ENCODE measurements around the gene OVCH1.
A peak's percentile ranks its signal among the peaks of the same experiment; 100 is the strongest.
"Not testable (repeated sequence)": the region's sequence is repeated elsewhere in the genome, so short reads cannot be mapped to it uniquely, and the experiment has no call there.

The OVCH1 gene

GRCh38 chr12:29402437-29402836 is 95.0 kb downstream of the OVCH1 start:
- H3K27ac ChIP-seq (ENCODE audit: low read length): no peak overlapping the region
- H3K36me3 ChIP-seq (ENCODE audit: insufficient read depth, low read depth, low read length): no peaks in the 10 kb centered on the region
- no peaks in the 10 kb centered on the region for H3K9me3 ChIP-seq (ENCODE audit: insufficient read depth, low read depth, low read length)
- no peaks in the 10 kb centered on the region for H3K4me1 ChIP-seq (ENCODE audit: insufficient read depth, low read length)
- H3K4me3 ChIP-seq (ENCODE audit: low read length): no peak overlapping the region
- no peaks in the 10 kb centered on the region for H3K27me3 ChIP-seq (ENCODE audit: insufficient read depth, low read length)
- no peak overlapping the region for H3K9ac ChIP-seq (ENCODE audit: low read depth, low read length)

- H3K9me3 ChIP-seq (ENCODE audit: insufficient read depth, low read depth, low read length): no peaks in the 10 kb centered on the region
- H3K27ac ChIP-seq (ENCODE audit: low read length): no peak overlapping the region
- H3K4me1 ChIP-seq (ENCODE audit: insufficient read depth, low read length): no peaks in the 10 kb centered on the region
- no peaks in the 10 kb centered on the region for H3K36me3 ChIP-seq (ENCODE audit: insufficient read depth, low read depth, low read length)
- H3K4me3 ChIP-seq (ENCODE audit: low read length): no peak overlapping the region
- H3K27me3 ChIP-seq (ENCODE audit: insufficient read depth, low read length): no peaks in the 10 kb centered on the region
- no peak overlapping the region for H3K9ac ChIP-seq (ENCODE audit: low read depth, low read length)
These were observed 99.0 kb downstream of the OVCH1 start for GRCh38 chr12:29398495-29398894.

GRCh38 chr12:29396774-29397173 is 100.7 kb downstream of the OVCH1 start:
- Histone ChIP-seq H3K9ac (ENCODE audit: low read depth, low read length) (no peak overlapping the region), H3K4me3 (ENCODE audit: low read length) (no peak overlapping the region), H3K27ac (ENCODE audit: low read length) (no peak overlapping the region), H3K27me3 (ENCODE audit: insufficient read depth, low read length) (no peaks in the 10 kb centered on the region), H3K9me3 (ENCODE audit: insufficient read depth, low read depth, low read length) (no peaks in the 10 kb centered on the region), H3K36me3 (ENCODE audit: insufficient read depth, low read depth, low read length) (no peaks in the 10 kb centered on the region), H3K4me1 (ENCODE audit: insufficient read depth, low read length) (no peaks in the 10 kb centered on the region)

- no peaks in the 10 kb centered on the region for H3K9me3 ChIP-seq (ENCODE audit: insufficient read depth, low read depth, low read length)
- H3K27ac ChIP-seq (ENCODE audit: low read length): no peak overlapping the region
- H3K4me1 ChIP-seq (ENCODE audit: insufficient read depth, low read length): no peaks in the 10 kb centered on the region
- no peaks in the 10 kb centered on the region for H3K36me3 ChIP-seq (ENCODE audit: insufficient read depth, low read depth, low read length)
- H3K9ac ChIP-seq (ENCODE audit: low read depth, low read length): no peak overlapping the region
- H3K27me3 ChIP-seq (ENCODE audit: insufficient read depth, low read length): no peaks in the 10 kb centered on the region
- H3K4me3 ChIP-seq (ENCODE audit: low read length): no peak overlapping the region
These were observed 102.1 kb downstream of the OVCH1 start for GRCh38 chr12:29395356-29395755.

- not testable (repeated sequence) for H3K27me3 ChIP-seq (ENCODE audit: insufficient read depth, low read length); H3K27ac ChIP-seq (ENCODE audit: low read length); H3K36me3 ChIP-seq (ENCODE audit: insufficient read depth, low read depth, low read length); H3K4me3 ChIP-seq (ENCODE audit: low read length); H3K9me3 ChIP-seq (ENCODE audit: insufficient read depth, low read depth, low read length); H3K4me1 ChIP-seq (ENCODE audit: insufficient read depth, low read length); H3K9ac ChIP-seq (ENCODE audit: low read depth, low read length)
These were observed 107.1 kb downstream of the OVCH1 start for GRCh38 chr12:29390419-29390818.

GRCh38 chr12:29389295-29389919 is 108.1 kb downstream of the OVCH1 start:
- H3K9ac ChIP-seq (ENCODE audit: low read depth, low read length): no peak overlapping the region

GRCh38 chr12:29386084-29386680 is 111.3 kb downstream of the OVCH1 start:
- H3K9me3 ChIP-seq (ENCODE audit: insufficient read depth, low read depth, low read length); H3K36me3 ChIP-seq (ENCODE audit: insufficient read depth, low read depth, low read length); H3K4me1 ChIP-seq (ENCODE audit: insufficient read depth, low read length); H3K27me3 ChIP-seq (ENCODE audit: insufficient read depth, low read length); H3K9ac ChIP-seq (ENCODE audit: low read depth, low read length); H3K27ac ChIP-seq (ENCODE audit: low read length); H3K4me3 ChIP-seq (ENCODE audit: low read length): not testable (repeated sequence)

More at GRCh38 chr12:29389295-29389919, 108.1 kb downstream of the OVCH1 start:
- no peak overlapping the region for H3K27ac ChIP-seq (ENCODE audit: low read length)
- no peak overlapping the region for H3K4me3 ChIP-seq (ENCODE audit: low read length)
- H3K4me1 ChIP-seq (ENCODE audit: insufficient read depth, low read length): no peaks in the 10 kb centered on the region
- no peaks in the 10 kb centered on the region for H3K27me3 ChIP-seq (ENCODE audit: insufficient read depth, low read length)
- H3K9me3 ChIP-seq (ENCODE audit: insufficient read depth, low read depth, low read length): no peaks in the 10 kb centered on the region
- no peaks in the 10 kb centered on the region for H3K36me3 ChIP-seq (ENCODE audit: insufficient read depth, low read depth, low read length)

- H3K27me3 ChIP-seq (ENCODE audit: insufficient read depth, low read length); H3K4me3 ChIP-seq (ENCODE audit: low read length); H3K9ac ChIP-seq (ENCODE audit: low read depth, low read length); H3K27ac ChIP-seq (ENCODE audit: low read length); H3K4me1 ChIP-seq (ENCODE audit: insufficient read depth, low read length); H3K9me3 ChIP-seq (ENCODE audit: insufficient read depth, low read depth, low read length); H3K36me3 ChIP-seq (ENCODE audit: insufficient read depth, low read depth, low read length): not testable (repeated sequence)
These were observed 112.3 kb downstream of the OVCH1 start for GRCh38 chr12:29385194-29385593.

GRCh38 chr12:29382251-29382650 is 115.2 kb downstream of the OVCH1 start:
- Histone ChIP-seq H3K27me3 (ENCODE audit: insufficient read depth, low read length) (no peaks in the 10 kb centered on the region), H3K36me3 (ENCODE audit: insufficient read depth, low read depth, low read length) (no peaks in the 10 kb centered on the region; the same call in 1 of the 2 replicates), H3K9me3 (ENCODE audit: insufficient read depth, low read depth, low read length) (no peaks in the 10 kb centered on the region), H3K4me1 (ENCODE audit: insufficient read depth, low read length) (peaks cover 7% of the 10 kb centered on the region; the same call in 1 of the 2 replicates), H3K9ac (ENCODE audit: low read depth, low read length) (no peak overlapping the region), H3K27ac (ENCODE audit: low read length) (no peak overlapping the region), H3K4me3 (ENCODE audit: low read length) (no peak overlapping the region)

- Histone ChIP-seq H3K27ac (ENCODE audit: low read length) (peak within 1 kb of the TSS; percentile 80), H3K9me3 (ENCODE audit: insufficient read depth, low read depth, low read length) (no peaks in the 10 kb centered on the region), H3K4me3 (ENCODE audit: low read length) (peak within 1 kb of the TSS; percentile 98), H3K4me1 (ENCODE audit: insufficient read depth, low read length) (peaks cover 7% of the 10 kb centered on the region; the same call in 1 of the 2 replicates), H3K27me3 (ENCODE audit: insufficient read depth, low read length) (no peaks in the 10 kb centered on the region), H3K36me3 (ENCODE audit: insufficient read depth, low read depth, low read length) (no peaks in the 10 kb centered on the region; the same call in 1 of the 2 replicates), H3K9ac (ENCODE audit: low read depth, low read length) (peak within 1 kb of the TSS; percentile 99)
These were observed 116.7 kb downstream of the OVCH1 start, which contains the start of gene ERGIC2 for GRCh38 chr12:29380536-29381523. Gene ERGIC2 (minus strand): TSS chr12:29381172. CDS start chr12:29371633, 9,539 bp downstream.

Measured in iPS-20b (cell line).